ENCODE data around the gene LCN15.
A peak's percentile ranks its signal among the peaks of the same experiment; 100 is the strongest.

The LCN15 gene

DNA sequence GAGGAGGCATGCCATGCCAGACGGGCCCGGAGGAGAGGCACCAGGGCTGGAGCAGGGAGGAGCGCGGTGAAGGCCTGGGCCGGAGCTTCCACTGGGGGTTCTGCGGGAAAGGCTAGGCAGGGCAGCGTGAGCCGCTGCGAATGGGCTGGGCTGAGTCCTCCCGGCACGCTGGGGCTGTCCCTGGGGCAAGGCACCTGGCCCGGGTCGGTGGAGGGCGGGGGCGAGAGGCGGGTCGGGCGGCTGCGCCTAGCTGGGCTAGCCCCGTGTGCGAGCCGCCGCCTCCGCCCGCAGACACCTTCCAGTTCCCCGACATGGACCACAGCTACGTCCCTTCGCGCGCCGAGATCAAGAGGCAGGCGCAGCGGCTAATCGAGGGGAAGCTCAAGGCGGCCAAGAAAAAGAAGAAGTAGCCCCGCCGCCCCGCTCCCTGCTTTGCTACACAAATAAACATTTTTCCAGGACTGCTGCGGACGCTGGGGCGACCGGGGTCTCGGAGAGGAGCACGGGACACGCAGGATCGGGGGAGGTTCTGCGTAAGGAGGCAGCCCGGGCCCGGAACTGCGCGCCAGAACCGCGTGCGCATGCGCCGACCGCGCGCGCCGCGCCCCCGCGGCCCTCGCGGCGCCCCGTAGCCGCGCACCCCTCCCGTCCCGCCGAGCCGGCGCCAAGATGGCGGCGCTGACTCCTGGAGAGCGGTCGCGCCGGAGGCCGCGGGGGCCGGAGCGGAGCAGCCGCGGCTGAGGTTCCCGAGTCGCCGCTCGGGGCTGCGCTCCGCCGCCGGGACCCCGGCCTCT is 43.2 kb upstream of the LCN15 start, which contains the start of gene RABL6:
Gene RABL6 (plus strand): TSS at position 668 of the 794 bp plus-strand sequence. CDS start 249 bp downstream, outside the sequence.
- Histone ChIP-seq H3K9me3 (replicated peaks in 1 of 2; ENCODE audit: control insufficient read depth in 2 of 2, insufficient read depth in 1 of 2, low read depth in 1 of 2, low read length in 2 of 2) (peaks cover 2% of the 10 kb centered on the region in 2 donors), H2BK5ac (ENCODE audit: low read length) (peak within 1 kb of the TSS; percentile 90), H3K4me1 (ENCODE audit: control insufficient read depth in 2 of 2, insufficient read depth in 1 of 2, low read depth in 1 of 2, low read length in 2 of 2) (peaks cover 8 to 15% of the 10 kb centered on the region in 2 donors), H3K23ac (ENCODE audit: low read depth, low read length, poor library complexity) (peak within 1 kb of the TSS; percentile 97), H2BK12ac (ENCODE audit: low read length) (peak within 1 kb of the TSS; percentile 75), H3K9ac (ENCODE audit: low read depth, low read length, poor library complexity) (peak within 1 kb of the TSS; percentile 93), H3K4me3 (ENCODE audit: low read length in 2 of 2) (peak within 1 kb of the TSS; percentile 91 to 96), H3K14ac (ENCODE audit: low read length) (peak within 1 kb of the TSS; percentile 89), H2AK5ac (ENCODE audit: low read depth, low read length) (peak within 1 kb of the TSS; percentile 99), H2BK15ac (ENCODE audit: low read length) (peak within 1 kb of the TSS; percentile 93), H3K18ac (ENCODE audit: low read length) (peak within 1 kb of the TSS; percentile 98), H3K27me3 (ENCODE audit: control insufficient read depth in 3 of 3, insufficient read depth in 3 of 3, low read depth in 1 of 3, low read length in 3 of 3) (no peaks in the 10 kb centered on the region), H3K4ac (ENCODE audit: low read length) (peak within 1 kb of the TSS; percentile 84), H2BK120ac (ENCODE audit: low read depth, low read length) (no peak within 1 kb of the TSS), H3K27ac (replicated peaks; ENCODE audit: low read length) (peak within 1 kb of the TSS; percentile 63), H2AFZ (ENCODE audit: low read length) (peak within 1 kb of the TSS; percentile 96), H3K36me3 (replicated peaks in 1 of 2; ENCODE audit: control insufficient read depth in 2 of 2, insufficient read depth in 2 of 2, low read length in 2 of 2) (peaks cover 5 to 55% of the 10 kb centered on the region in 2 donors), H3K4me2 (ENCODE audit: insufficient read depth, low read length, poor library complexity, severe bottlenecking) (peak within 1 kb of the TSS; percentile 99), H4K91ac (ENCODE audit: low read depth, low read length, poor library complexity) (no peak within 1 kb of the TSS), H3K79me1 (ENCODE audit: low read depth, low read length) (peaks cover 12% of the 10 kb centered on the region), H4K8ac (ENCODE audit: low read depth, low read length) (peak within 1 kb of the TSS; percentile 98)
- no CpG with 5 or more reads among the region's 96 CpGs for WGBS, 2 donors (ENCODE audit: extremely low coverage in 2 of 2, insufficient read length in 2 of 2, insufficient replicate concordance in 1 of 2)
- DNase-seq (ENCODE audit: low spot score): peak; percentile 75

DNA sequence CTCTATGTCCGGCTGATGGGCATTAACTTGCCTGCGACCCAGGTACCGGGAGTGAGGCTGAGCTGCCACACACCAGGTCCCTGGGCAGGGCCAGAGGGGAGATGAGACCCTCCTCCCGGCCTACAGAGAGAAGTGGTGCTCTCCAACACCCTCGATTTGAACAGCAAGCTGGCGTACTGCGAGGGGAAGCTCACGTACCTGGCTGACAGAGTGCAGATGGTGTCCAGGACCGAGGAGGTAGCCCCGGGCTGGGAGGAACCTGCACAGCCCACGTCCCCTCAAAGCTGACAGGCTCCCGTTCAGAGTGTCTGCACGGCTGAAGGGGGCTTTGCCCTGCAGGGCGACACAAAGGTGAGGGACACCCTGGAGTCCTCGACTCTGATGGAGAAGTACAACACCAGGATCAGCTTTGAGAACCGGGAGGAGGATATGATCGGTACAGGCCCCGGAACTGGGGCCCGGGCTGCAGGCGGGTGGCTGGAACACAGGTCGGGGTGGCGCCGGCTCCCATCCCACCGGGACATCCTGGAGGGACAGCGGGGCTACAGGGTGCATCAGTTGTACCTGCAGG is 42.4 kb upstream of the LCN15 start:
- Histone ChIP-seq H2AK5ac (ENCODE audit: low read depth, low read length) (peak overlapping the region; percentile 98), H2AFZ (ENCODE audit: low read length) (no peak overlapping the region), H3K4me2 (ENCODE audit: insufficient read depth, low read length, poor library complexity, severe bottlenecking) (peak overlapping the region; percentile 99), H3K27me3 (ENCODE audit: control insufficient read depth in 3 of 3, insufficient read depth in 3 of 3, low read depth in 1 of 3, low read length in 3 of 3) (no peaks in the 10 kb centered on the region), H3K36me3 (replicated peaks in 1 of 2; ENCODE audit: control insufficient read depth in 2 of 2, insufficient read depth in 2 of 2, low read length in 2 of 2) (peaks cover 4 to 48% of the 10 kb centered on the region in 2 donors), H3K27ac (replicated peaks; ENCODE audit: low read length) (no peak overlapping the region), H4K8ac (ENCODE audit: low read depth, low read length) (peak overlapping the region; percentile 23), H2BK12ac (ENCODE audit: low read length) (peak overlapping the region; percentile 75), H3K23ac (ENCODE audit: low read depth, low read length, poor library complexity) (peak overlapping the region; percentile 85), H3K9ac (ENCODE audit: low read depth, low read length, poor library complexity) (peak overlapping the region; percentile 93), H2BK120ac (ENCODE audit: low read depth, low read length) (no peak overlapping the region), H3K9me3 (replicated peaks in 1 of 2; ENCODE audit: control insufficient read depth in 2 of 2, insufficient read depth in 1 of 2, low read depth in 1 of 2, low read length in 2 of 2) (peaks cover 2% of the 10 kb centered on the region in 2 donors), H2BK15ac (ENCODE audit: low read length) (peak overlapping the region; percentile 93), H3K18ac (ENCODE audit: low read length) (peak overlapping the region; percentile 98), H3K79me1 (ENCODE audit: low read depth, low read length) (peaks cover 12% of the 10 kb centered on the region), H3K4me1 (ENCODE audit: control insufficient read depth in 2 of 2, insufficient read depth in 1 of 2, low read depth in 1 of 2, low read length in 2 of 2) (peaks cover 8 to 15% of the 10 kb centered on the region in 2 donors), H3K4me3 (ENCODE audit: low read length in 2 of 2) (peak overlapping the region; percentile 91 to 96), H3K4ac (ENCODE audit: low read length) (peak overlapping the region; percentile 84), H3K14ac (ENCODE audit: low read length) (peak overlapping the region; percentile 63), H4K91ac (ENCODE audit: low read depth, low read length, poor library complexity) (no peak overlapping the region), H2BK5ac (ENCODE audit: low read length) (peak overlapping the region; percentile 90)
- WGBS, 2 donors (ENCODE audit: extremely low coverage in 2 of 2, insufficient read length in 2 of 2, insufficient replicate concordance in 1 of 2): no CpG with 5 or more reads among the region's 25 CpGs
- DNase-seq (ENCODE audit: low spot score): no peak

GRCh38 chr9:136806067-136806466 is 41.7 kb upstream of the LCN15 start:
- Histone ChIP-seq H4K91ac (ENCODE audit: low read depth, low read length, poor library complexity) (no peak overlapping the region), H3K27me3 (ENCODE audit: control insufficient read depth in 3 of 3, insufficient read depth in 3 of 3, low read depth in 1 of 3, low read length in 3 of 3) (no peaks in the 10 kb centered on the region), H2BK12ac (ENCODE audit: low read length) (no peak overlapping the region), H2AK5ac (ENCODE audit: low read depth, low read length) (no peak overlapping the region), H3K14ac (ENCODE audit: low read length) (peak overlapping the region; percentile 3), H2BK120ac (ENCODE audit: low read depth, low read length) (no peak overlapping the region), H4K8ac (ENCODE audit: low read depth, low read length) (peak overlapping the region; percentile 23), H3K9ac (ENCODE audit: low read depth, low read length, poor library complexity) (no peak overlapping the region), H2AFZ (ENCODE audit: low read length) (no peak overlapping the region), H2BK5ac (ENCODE audit: low read length) (no peak overlapping the region), H3K18ac (ENCODE audit: low read length) (no peak overlapping the region), H3K36me3 (replicated peaks in 1 of 2; ENCODE audit: control insufficient read depth in 2 of 2, insufficient read depth in 2 of 2, low read length in 2 of 2) (peaks cover 4 to 42% of the 10 kb centered on the region in 2 donors), H3K4me2 (ENCODE audit: insufficient read depth, low read length, poor library complexity, severe bottlenecking) (no peak overlapping the region), H2BK15ac (ENCODE audit: low read length) (no peak overlapping the region), H3K9me3 (replicated peaks in 1 of 2; ENCODE audit: control insufficient read depth in 2 of 2, insufficient read depth in 1 of 2, low read depth in 1 of 2, low read length in 2 of 2) (peaks cover 2% of the 10 kb centered on the region in 2 donors), H3K4ac (ENCODE audit: low read length) (no peak overlapping the region), H3K79me1 (ENCODE audit: low read depth, low read length) (peaks cover 12% of the 10 kb centered on the region), H3K27ac (replicated peaks; ENCODE audit: low read length) (no peak overlapping the region), H3K4me1 (ENCODE audit: control insufficient read depth in 2 of 2, insufficient read depth in 1 of 2, low read depth in 1 of 2, low read length in 2 of 2) (peaks cover 8 to 16% of the 10 kb centered on the region in 2 donors), H3K23ac (ENCODE audit: low read depth, low read length, poor library complexity) (peak overlapping the region; percentile 85), H3K4me3 (ENCODE audit: low read length in 2 of 2) (peak overlapping the region in 1 of 2 donors; percentile 96)
- WGBS, 2 donors (ENCODE audit: extremely low coverage in 2 of 2, insufficient read length in 2 of 2, insufficient replicate concordance in 1 of 2): no CpG with 5 or more reads among the region's 10 CpGs
- DNase-seq (ENCODE audit: low spot score): no peak

GRCh38 chr9:136805207-136805740 is 41.0 kb upstream of the LCN15 start:
- H3K14ac ChIP-seq (ENCODE audit: low read length): no peak overlapping the region
- peak overlapping the region; percentile 21 for H3K9ac ChIP-seq (ENCODE audit: low read depth, low read length, poor library complexity)
- peak overlapping the region; percentile 65 for H4K8ac ChIP-seq (ENCODE audit: low read depth, low read length)
- no peak overlapping the region for H3K4ac ChIP-seq (ENCODE audit: low read length)
- H2AK5ac ChIP-seq (ENCODE audit: low read depth, low read length): no peak overlapping the region
- H3K4me1 ChIP-seq (ENCODE audit: control insufficient read depth in 2 of 2, insufficient read depth in 1 of 2, low read depth in 1 of 2, low read length in 2 of 2): peaks cover 12 to 20% of the 10 kb centered on the region in 2 donors
- H2BK15ac ChIP-seq (ENCODE audit: low read length): no peak overlapping the region
- H3K4me2 ChIP-seq (ENCODE audit: insufficient read depth, low read length, poor library complexity, severe bottlenecking): no peak overlapping the region
- no peak overlapping the region for H2BK12ac ChIP-seq (ENCODE audit: low read length)
- no peak overlapping the region for H3K18ac ChIP-seq (ENCODE audit: low read length)
- H3K23ac ChIP-seq (ENCODE audit: low read depth, low read length, poor library complexity): no peak overlapping the region
- no peak overlapping the region for H3K27ac ChIP-seq (replicated peaks; ENCODE audit: low read length)
- peaks cover 4 to 35% of the 10 kb centered on the region in 2 donors for H3K36me3 ChIP-seq (replicated peaks in 1 of 2; ENCODE audit: control insufficient read depth in 2 of 2, insufficient read depth in 2 of 2, low read length in 2 of 2)
- H2AFZ ChIP-seq (ENCODE audit: low read length): no peak overlapping the region
- no peak overlapping the region for H2BK120ac ChIP-seq (ENCODE audit: low read depth, low read length)
- H3K4me3 ChIP-seq (ENCODE audit: low read length in 2 of 2): no peak overlapping the region
- H3K9me3 ChIP-seq (replicated peaks in 1 of 2; ENCODE audit: control insufficient read depth in 2 of 2, insufficient read depth in 1 of 2, low read depth in 1 of 2, low read length in 2 of 2): peaks cover 0 to 2% of the 10 kb centered on the region in 2 donors
- no peak overlapping the region for H2BK5ac ChIP-seq (ENCODE audit: low read length)
- DNase-seq (ENCODE audit: low spot score): no peak
- peaks cover 12% of the 10 kb centered on the region for H3K79me1 ChIP-seq (ENCODE audit: low read depth, low read length)
- no peak overlapping the region for H4K91ac ChIP-seq (ENCODE audit: low read depth, low read length, poor library complexity)
- WGBS, 2 donors (ENCODE audit: extremely low coverage in 2 of 2, insufficient read length in 2 of 2, insufficient replicate concordance in 1 of 2): no CpG with 5 or more reads among the region's 12 CpGs
- H3K27me3 ChIP-seq (ENCODE audit: control insufficient read depth in 3 of 3, insufficient read depth in 3 of 3, low read depth in 1 of 3, low read length in 3 of 3): peaks cover 0 to 2% (median 0%) of the 10 kb centered on the region in 3 experiments

All from neuronal stem cell (in vitro differentiated cells).